Loucy (cell line): ENCODE results near the gene ACTG1.

ENCODE experiments used
- EZH2phosphoT487 ChIP-seq: fragments of 200-600 bp; IDR thresholded peaks from 2 replicates; pipeline ENCODE4 v1.6.1; 2018; ENCODE audit warnings: antibody characterized with exemption, mild to moderate bottlenecking, moderate library complexity, borderline replicate concordance
- TF ChIP-seq, protein P1 (sequence below): fragments of 200-600 bp; sonication (generic); conservative IDR thresholded peaks from 2 replicates; pipeline ENCODE4 v1.5.1; 2014; ENCODE audit warnings: mild to moderate bottlenecking, antibody characterized with exemption, low read length

GRCh38 chr17:81511804-81512561 is 616 bp downstream of the ACTG1 start:
- TF ChIP-seq, protein P1, sequence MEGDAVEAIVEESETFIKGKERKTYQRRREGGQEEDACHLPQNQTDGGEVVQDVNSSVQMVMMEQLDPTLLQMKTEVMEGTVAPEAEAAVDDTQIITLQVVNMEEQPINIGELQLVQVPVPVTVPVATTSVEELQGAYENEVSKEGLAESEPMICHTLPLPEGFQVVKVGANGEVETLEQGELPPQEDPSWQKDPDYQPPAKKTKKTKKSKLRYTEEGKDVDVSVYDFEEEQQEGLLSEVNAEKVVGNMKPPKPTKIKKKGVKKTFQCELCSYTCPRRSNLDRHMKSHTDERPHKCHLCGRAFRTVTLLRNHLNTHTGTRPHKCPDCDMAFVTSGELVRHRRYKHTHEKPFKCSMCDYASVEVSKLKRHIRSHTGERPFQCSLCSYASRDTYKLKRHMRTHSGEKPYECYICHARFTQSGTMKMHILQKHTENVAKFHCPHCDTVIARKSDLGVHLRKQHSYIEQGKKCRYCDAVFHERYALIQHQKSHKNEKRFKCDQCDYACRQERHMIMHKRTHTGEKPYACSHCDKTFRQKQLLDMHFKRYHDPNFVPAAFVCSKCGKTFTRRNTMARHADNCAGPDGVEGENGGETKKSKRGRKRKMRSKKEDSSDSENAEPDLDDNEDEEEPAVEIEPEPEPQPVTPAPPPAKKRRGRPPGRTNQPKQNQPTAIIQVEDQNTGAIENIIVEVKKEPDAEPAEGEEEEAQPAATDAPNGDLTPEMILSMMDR, result no peak
- no peak for TF ChIP-seq EZH2phosphoT487
